Activated CD4-positive, alpha-beta T cell treated with anti-CD3 and anti-CD28 coated beads, Interleukin-2, Interleukin-4, amounts not matched to agents 100 ng/mL and 50 ng/mL, durations not matched to agents 16 hours and 8 hours (primary cell): ENCODE results near the gene DCLRE1B.

ENCODE experiments used
- DNase-seq: peaks from one replicate; pipeline ENCODE4 v3.0.0-alpha.2; 2020; ENCODE audit warnings: low spot score

Gene DCLRE1B

GRCh38 chr1:113928187-113928930, 23.2 kb downstream of the DCLRE1B start:
- no peak for DNase-seq

DNA sequence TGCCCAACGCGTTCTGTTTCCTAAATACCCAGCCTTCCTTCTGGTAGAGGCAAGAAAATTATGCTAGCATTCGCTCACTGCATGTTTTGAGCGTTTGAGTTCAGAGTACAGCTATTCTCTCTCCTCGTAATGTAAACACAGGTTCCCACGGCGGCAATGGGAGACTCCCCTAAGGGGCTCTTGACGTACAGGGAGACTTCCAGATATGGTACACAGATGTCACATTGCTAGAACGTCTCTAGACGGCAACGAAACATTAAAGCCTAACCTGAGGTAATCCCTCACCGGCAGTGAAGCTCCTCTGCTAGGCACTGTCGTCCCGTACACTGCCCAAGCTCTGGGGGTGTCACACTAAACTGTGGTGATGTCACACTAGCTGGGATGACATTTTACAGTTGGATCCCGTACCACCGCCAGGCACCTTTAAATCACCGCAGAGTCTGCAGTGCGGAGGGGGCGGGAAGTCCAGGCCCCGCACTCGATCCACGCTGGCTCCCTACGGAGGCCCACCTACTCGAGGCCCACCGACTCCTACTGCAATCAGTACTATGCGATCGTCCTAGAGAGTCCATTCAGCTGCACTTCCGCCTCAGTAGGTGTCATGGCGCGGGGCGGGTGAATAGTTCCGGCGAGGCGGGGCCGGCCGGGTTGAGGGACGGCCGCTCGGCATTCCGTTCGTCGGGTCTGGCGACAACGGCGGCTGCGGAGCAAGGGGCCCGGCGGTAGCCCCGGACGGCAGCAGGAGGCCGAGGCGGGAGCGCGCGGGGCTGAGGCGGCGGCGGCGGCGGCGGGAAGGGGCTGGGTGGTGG, 24.0 kb downstream of the DCLRE1B start, which contains the start of gene HIPK1:
HIPK1 (plus strand) TSS at position 384 of the 809 bp plus-strand sequence.
- DNase-seq, result peak; percentile 93

DNA sequence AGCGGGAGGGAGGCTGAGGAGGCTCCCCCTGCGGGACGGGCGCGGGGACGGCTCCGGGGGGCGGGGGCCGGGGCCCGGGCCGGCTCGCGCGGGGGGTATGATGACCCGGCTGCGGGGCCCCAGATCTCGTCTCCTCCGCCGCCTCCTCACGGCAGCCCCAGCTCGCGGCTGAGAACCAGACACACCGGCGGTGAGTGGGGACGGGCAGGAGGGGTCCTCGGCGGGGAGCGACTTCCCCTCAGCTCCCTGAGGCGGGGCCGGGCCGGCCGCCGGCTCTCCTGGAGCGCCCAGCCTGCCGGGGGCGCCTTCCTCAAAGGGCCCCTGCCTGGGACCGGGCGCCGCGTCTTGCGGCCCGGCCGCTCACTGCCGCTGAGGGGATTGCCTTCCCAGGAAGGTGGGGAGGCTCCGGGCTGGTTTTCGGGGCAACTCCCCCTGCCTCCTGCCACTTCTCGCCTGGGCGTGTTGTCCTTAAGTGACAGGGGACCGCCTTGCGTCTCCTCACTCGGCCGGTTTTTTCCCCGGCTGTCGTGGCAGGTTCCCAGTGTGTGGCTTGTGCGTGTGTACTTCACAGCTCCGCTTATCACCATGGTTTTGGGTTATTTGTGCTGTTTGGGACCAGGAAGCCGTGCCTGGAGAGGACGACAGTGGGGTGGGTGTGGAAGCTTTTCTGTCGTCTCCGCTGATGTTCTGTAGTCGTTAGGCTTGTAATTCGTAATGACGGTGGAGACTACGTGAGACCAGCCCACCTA, 24.8 kb downstream of the DCLRE1B start:
- peak; percentile 54 for DNase-seq

GRCh38 chr1:113930499-113931161, 25.5 kb downstream of the DCLRE1B start:
- peak; percentile 77 for DNase-seq

GRCh38 chr1:113931451-113931851, 26.3 kb downstream of the DCLRE1B start:
- DNase-seq, result peak; percentile 70

GRCh38 chr1:113934006-113934405, 28.9 kb downstream of the DCLRE1B start:
- DNase-seq, result no peak

DNA sequence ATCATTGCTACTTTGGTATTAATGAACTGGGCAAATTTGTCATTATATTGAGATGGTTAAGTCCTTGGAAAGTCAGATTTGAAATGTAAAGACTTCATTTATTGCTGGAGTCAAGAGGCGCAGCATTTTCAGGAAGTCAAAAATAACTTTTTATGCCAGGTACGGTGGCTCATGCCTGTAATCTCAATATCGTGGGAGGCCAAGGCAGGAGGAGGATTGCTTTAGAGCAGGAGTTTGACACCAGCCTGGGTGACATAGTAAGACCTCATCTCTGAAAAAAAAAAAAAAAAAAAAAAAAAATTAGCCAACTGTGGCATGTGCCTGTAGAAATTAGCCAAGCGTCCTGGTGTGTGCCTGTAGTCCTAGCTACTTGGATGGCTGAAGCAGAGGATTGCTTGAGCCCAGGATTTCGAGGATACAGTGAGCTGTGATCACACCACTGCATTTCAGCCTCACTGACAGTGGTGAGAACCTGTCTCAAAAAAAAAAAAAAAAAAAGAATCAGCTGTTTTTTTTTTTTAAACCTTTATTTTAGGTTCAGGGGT, 29.5 kb downstream of the DCLRE1B start:
- DNase-seq, result no peak

DNA sequence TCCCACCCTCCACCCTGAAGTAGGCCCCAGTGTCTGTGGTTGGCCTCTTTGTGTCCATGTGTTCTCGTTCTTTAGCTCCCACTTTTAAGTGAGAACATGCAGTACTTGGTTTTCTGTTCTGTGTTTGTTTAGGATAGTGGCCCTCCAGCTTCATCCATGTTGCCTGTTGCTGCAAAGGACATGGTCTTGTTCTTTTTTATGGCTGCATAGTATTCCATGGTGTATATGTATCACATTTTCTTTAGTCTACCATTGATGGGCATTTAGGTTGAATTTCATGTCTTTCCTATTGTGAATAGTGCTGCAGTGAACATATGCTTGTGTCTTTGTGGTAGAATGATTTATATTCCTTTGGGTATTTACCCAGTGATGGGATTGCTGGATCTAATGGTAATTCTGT, 30.1 kb downstream of the DCLRE1B start:
- DNase-seq, result no peak

DNA sequence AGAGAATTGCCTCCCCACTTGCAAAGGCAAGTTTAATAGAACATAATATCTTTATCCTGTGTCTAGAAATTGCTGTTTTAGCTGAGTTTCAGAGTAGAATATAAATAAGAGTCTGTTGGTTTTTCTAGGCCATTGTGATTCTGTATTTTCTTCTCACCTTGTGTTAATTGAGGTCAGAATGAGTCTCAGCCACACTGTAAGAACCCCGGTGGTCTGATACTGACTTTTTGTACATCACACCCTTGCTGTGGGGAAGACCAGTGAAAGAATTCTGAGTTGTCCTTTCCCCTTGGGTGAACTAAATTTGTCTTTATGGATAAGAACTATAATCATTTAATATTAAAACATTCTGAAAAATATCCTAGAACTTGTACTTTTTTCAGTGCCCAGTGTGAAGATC, 30.8 kb downstream of the DCLRE1B start:
- DNase-seq, result no peak

GRCh38 chr1:113937146-113937545, 32.0 kb downstream of the DCLRE1B start:
- DNase-seq, result no peak

- no peak for DNase-seq
These were observed 33.1 kb downstream of the DCLRE1B start for GRCh38 chr1:113938192-113938591.

GRCh38 chr1:113940365-113941244, 35.5 kb downstream of the DCLRE1B start:
- peak; percentile 54 for DNase-seq

- no peak for DNase-seq
These were observed 36.1 kb downstream of the DCLRE1B start for GRCh38 chr1:113941245-113941559.

DNA sequence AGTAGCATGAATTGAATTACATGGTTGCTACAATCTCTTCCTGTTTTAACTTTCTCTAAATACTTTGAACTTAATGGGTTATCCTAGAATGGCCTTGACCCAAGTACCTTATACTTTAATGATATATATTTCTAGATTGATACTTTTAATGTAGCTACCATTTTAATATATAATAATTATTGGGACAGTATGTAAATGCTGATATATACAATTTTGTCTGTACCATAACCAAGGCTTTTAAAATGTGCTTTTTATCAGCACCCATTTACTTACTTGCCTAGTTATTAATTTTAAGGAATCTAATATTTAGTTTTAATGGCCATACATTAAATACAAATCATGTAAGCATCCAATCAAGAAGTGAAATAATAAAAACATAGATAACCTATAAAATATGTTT, 37.4 kb downstream of the DCLRE1B start:
- no peak for DNase-seq

DNA sequence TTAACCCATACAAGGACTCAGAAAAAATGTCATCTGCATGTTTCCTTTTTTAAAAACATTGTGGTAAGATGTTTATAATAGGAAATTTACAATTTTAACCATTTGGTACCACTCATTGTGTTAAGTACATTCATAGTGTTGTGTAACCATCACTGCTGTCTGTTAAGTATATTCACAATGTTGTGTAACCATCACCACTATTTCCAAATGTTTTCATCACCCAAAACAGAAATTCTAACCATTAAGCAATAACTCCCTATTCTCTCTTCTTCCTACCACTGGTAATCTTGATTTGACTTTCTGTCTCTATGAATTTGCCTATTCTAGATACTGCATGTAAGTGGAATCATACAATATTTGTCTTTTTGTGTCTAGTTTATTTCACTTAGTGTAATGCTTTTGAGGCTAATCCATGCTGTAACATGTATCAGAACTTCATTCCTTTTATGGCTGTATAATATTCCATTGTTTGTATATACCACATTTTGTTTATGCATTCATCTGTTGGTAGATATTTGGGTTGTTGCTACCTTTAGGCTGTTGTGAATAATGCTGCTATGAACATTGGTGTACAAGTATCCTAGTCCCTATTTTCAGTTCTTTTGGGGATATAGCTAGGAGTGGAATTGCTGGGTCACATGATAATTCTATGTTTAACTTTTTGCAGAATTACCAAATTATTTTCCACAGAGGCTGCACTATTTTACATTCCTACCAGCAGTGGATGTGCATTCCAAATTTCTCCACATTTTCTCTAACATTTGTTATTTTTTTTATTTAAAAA, 38.1 kb downstream of the DCLRE1B start:
- no peak for DNase-seq

DNA sequence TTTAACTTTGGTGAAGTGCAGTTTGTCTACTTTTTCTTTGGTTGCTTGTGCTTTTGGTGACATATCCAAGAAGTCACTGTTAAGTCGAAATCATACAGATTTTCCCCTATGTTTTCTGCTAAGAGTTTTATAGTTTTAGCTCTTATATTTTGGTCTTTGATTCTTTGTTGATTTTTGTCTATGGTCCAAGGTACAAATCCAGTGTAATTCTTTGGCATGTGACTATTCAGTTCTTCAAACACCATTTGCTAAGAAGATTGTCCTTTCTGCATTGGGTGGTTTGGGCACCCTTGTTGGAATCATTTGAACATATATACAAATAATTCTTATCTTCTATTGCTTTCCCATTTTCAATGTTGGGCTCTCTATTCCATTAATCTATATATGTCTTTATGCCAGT, 40.2 kb downstream of the DCLRE1B start:
- DNase-seq, result no peak

DNA sequence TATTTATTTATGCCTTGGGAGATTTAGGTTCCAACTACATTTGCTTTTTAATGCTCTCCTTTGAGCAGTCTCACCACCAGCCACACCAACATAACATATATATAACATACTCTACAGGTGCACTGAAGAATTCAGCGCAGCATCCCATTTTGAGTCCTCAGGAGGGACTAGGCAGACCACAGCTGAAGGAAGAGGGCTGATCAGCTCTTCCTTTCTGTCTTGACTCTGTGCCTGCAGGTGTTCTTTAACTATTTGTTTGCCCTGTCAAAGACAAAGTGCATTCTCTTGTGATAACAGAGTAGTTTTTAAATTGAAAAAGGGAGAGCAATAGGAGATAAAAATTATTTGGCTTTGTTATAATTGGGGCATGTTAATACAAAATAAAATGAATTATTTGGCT, 41.0 kb downstream of the DCLRE1B start:
- no peak for DNase-seq

- DNase-seq, result no peak
These were observed 41.7 kb downstream of the DCLRE1B start for GRCh38 chr1:113946678-113947387.

DNA sequence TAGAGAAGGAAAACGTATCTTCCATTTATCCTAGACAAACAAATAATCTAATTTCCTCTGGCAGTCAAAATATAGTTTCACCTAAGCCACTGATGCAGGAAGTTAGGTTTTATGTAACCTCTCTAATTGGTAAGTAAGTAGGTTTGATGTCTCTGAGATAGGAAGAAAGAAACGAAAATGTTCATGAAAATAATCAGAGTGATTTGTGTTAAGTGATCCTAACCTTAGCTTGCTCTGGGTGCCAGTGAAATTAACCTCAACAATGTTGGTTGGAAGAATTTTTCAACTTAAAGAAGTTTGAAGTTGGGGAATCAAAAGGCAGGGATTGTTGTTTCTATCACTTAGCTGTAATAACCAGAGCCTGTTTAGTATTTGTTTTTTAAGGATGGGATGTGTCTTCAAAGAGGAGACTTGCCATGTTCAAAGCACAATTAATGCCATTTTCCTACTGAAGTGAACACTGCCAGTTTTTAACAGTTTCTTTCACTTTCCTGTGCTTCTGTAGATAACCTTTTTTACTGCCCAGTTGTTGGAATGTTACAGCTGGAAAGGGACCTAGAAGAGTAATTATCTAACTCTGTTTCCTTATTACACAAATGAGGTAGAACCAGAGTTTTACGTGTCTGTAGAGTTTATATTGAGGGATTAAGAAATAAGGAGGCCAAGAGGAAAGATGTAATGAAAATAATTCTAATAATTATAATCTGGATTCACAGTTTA, 42.4 kb downstream of the DCLRE1B start:
- no peak for DNase-seq
